ENCODE results near the gene FGF4.

FGF4 gene

GRCh38 chr11:69760319-69760718 lies 14.8 kb downstream of the FGF4 start:
- DNase-seq (ENCODE audit: low read depth, low spot score) = no peak
- TF ChIP-seq CTCF (IDR thresholded peaks at IDR 0.05; ENCODE audit: low read depth, low read length) = no peak

GRCh38 chr11:69752890-69753289 lies 22.3 kb downstream of the FGF4 start:
- H3K4me3 ChIP-seq (ENCODE audit: low read depth, low read length) = no peak overlapping the region
- TF ChIP-seq CTCF (IDR thresholded peaks at IDR 0.05; ENCODE audit: low read depth, low read length) = no peak
- DNase-seq (ENCODE audit: low read depth, low spot score) = no peak
- in situ Hi-C loops (cut with HindIII; ENCODE audit: low sequenced_read_pairs) = no loop called here

More at GRCh38 chr11:69760319-69760718, 14.8 kb downstream of the FGF4 start:
- no peak overlapping the region for H3K4me3 ChIP-seq (ENCODE audit: low read depth, low read length)
- in situ Hi-C loops (cut with HindIII; ENCODE audit: low sequenced_read_pairs) = no loop called here

- TF ChIP-seq CTCF (IDR thresholded peaks at IDR 0.05; ENCODE audit: low read depth, low read length) = no peak
- no peak overlapping the region for H3K4me3 ChIP-seq (ENCODE audit: low read depth, low read length)
- no peak for DNase-seq (ENCODE audit: low read depth, low spot score)
- in situ Hi-C loops (cut with HindIII; ENCODE audit: low sequenced_read_pairs) = no loop called here
Observed at GRCh38 chr11:69750875-69751597, 24.1 kb downstream of the FGF4 start.

GRCh38 chr11:69750108-69750850 lies 24.9 kb downstream of the FGF4 start:
- in situ Hi-C loops (cut with HindIII; ENCODE audit: low sequenced_read_pairs) = no loop called here
- no peak for TF ChIP-seq CTCF (IDR thresholded peaks at IDR 0.05; ENCODE audit: low read depth, low read length)
- no peak overlapping the region for H3K4me3 ChIP-seq (ENCODE audit: low read depth, low read length)
- DNase-seq (ENCODE audit: low read depth, low spot score) = no peak

GRCh38 chr11:69748637-69749036 lies 26.5 kb downstream of the FGF4 start:
- in situ Hi-C loops (cut with HindIII; ENCODE audit: low sequenced_read_pairs) = no loop called here
- DNase-seq (ENCODE audit: low read depth, low spot score) = no peak
- no peak for TF ChIP-seq CTCF (IDR thresholded peaks at IDR 0.05; ENCODE audit: low read depth, low read length)
- H3K4me3 ChIP-seq (ENCODE audit: low read depth, low read length) = no peak overlapping the region

- DNase-seq (ENCODE audit: low read depth, low spot score) = no peak
- in situ Hi-C loops (cut with HindIII; ENCODE audit: low sequenced_read_pairs) = no loop called here
- TF ChIP-seq CTCF (IDR thresholded peaks at IDR 0.05; ENCODE audit: low read depth, low read length) = no peak
- no peak overlapping the region for H3K4me3 ChIP-seq (ENCODE audit: low read depth, low read length)
Observed at GRCh38 chr11:69746752-69747742, 28.1 kb downstream of the FGF4 start.
